ENCODE results near the gene CACHD1. TPM values are rescaled to one million over a fixed set of nuclear protein-coding genes. Genes with fewer than 3 reads are reported as not detected.

The CACHD1 gene
- total RNA-seq, 1 experiment from 2014 or later, result 8.4 TPM

GRCh38 chr1:64632936-64633335, 163.0 kb downstream of the CACHD1 start:
- Histone ChIP-seq H3K27me3 (ENCODE audit: insufficient read depth, low read length) (no peaks in the 10 kb centered on the region), H3K27ac (ENCODE audit: low read depth, low read length) (no peak overlapping the region), H3K9me2 (ENCODE audit: insufficient read depth) (no peaks in the 10 kb centered on the region), H3K9me3 (ENCODE audit: control insufficient read depth in 1 of 2, insufficient read depth in 1 of 2, low read depth in 1 of 2, low read length in 2 of 2) (no peaks in the 10 kb centered on the region), H3K9ac (ENCODE audit: low read length) (no peak overlapping the region), H3K4me2 (ENCODE audit: low read length) (no peak overlapping the region), H3K4me1 (ENCODE audit: control insufficient read depth in 1 of 2, insufficient read depth in 2 of 2, low read length in 2 of 2) (no peaks in the 10 kb centered on the region), H4K20me1 (ENCODE audit: insufficient read depth) (no peaks in the 10 kb centered on the region), H3K36me3 (ENCODE audit: control insufficient read depth in 1 of 2, insufficient read depth in 2 of 2, low read length in 2 of 2) (no peaks in the 10 kb centered on the region), H3K79me2 (ENCODE audit: insufficient read depth, low read length) (no peaks in the 10 kb centered on the region), H3K4me3 (replicated peaks in 1 of 2; ENCODE audit: low read depth in 1 of 2, low read length in 2 of 2) (no peak overlapping the region), H2AFZ (ENCODE audit: low read depth, low read length, poor library complexity, severe bottlenecking) (no peak overlapping the region)
- intact Hi-C loops (cut with micrococcal nuclease), result no loop called here
- CTCF ChIA-PET, result no interaction called here
- ATAC-seq (no peak), DNase-seq (ENCODE audit: low read depth, low spot score) (no peak)
- RAD21 ChIA-PET (ENCODE audit: low non-redundant PET in 1 of 2, low total read pairs in 2 of 2, uncharacterized antibody in 2 of 2, unreplicated experiment in 2 of 2), result no interaction called here
- BruUV-seq (replicated peaks), result no TSS peak
- POLR2A ChIA-PET, result no interaction called here
- TF ChIP-seq FOSL1 (IDR thresholded peaks at IDR 0.05; ENCODE audit: low read depth), result no peak
- TF ChIP-seq JUND (IDR thresholded peaks at IDR 0.05), result no peak
- no peak for TF ChIP-seq POLR2AphosphoS5 (IDR thresholded peaks at IDR 0.05; ENCODE audit: low read depth, low read length)
- TF ChIP-seq ZNF274 (IDR thresholded peaks at IDR 0.05; ENCODE audit: low read depth, low read length), result no peak
- TF ChIP-seq RAD21 (IDR thresholded peaks at IDR 0.05; ENCODE audit: low read depth), result no peak
- no peak for TF ChIP-seq ELF1 (IDR thresholded peaks at IDR 0.05; ENCODE audit: borderline replicate concordance, low read depth)
- TF ChIP-seq TCF7L2 (IDR thresholded peaks at IDR 0.05; ENCODE audit: borderline replicate concordance, extremely low read depth, insufficient read depth, insufficient read length), result no peak

GRCh38 chr1:64645735-64646134, 175.8 kb downstream of the CACHD1 start:
- no TSS peak for BruUV-seq (replicated peaks)
- no peaks in the 10 kb centered on the region for H3K27me3 ChIP-seq (ENCODE audit: insufficient read depth, low read length)
- H2AFZ ChIP-seq (ENCODE audit: low read depth, low read length, poor library complexity, severe bottlenecking), result no peak overlapping the region
- no peak overlapping the region for H3K27ac ChIP-seq (ENCODE audit: low read depth, low read length)
- H3K9me3 ChIP-seq (ENCODE audit: control insufficient read depth in 1 of 2, insufficient read depth in 1 of 2, low read depth in 1 of 2, low read length in 2 of 2), result no peaks in the 10 kb centered on the region
- H3K4me1 ChIP-seq (ENCODE audit: control insufficient read depth in 1 of 2, insufficient read depth in 2 of 2, low read length in 2 of 2), result no peaks in the 10 kb centered on the region
- no peak overlapping the region for H3K9ac ChIP-seq (ENCODE audit: low read length)
- ChIA-PET POLR2A (no interaction called here), RAD21 (ENCODE audit: low non-redundant PET in 1 of 2, low total read pairs in 2 of 2, uncharacterized antibody in 2 of 2, unreplicated experiment in 2 of 2) (no interaction called here), CTCF (no interaction called here)
- H3K4me3 ChIP-seq (replicated peaks in 1 of 2; ENCODE audit: low read depth in 1 of 2, low read length in 2 of 2), result no peak overlapping the region
- H3K4me2 ChIP-seq (ENCODE audit: low read length), result no peak overlapping the region
- no peaks in the 10 kb centered on the region for H3K79me2 ChIP-seq (ENCODE audit: insufficient read depth, low read length)
- no peak for DNase-seq (ENCODE audit: low read depth, low spot score)
- no peaks in the 10 kb centered on the region for H3K36me3 ChIP-seq (ENCODE audit: control insufficient read depth in 1 of 2, insufficient read depth in 2 of 2, low read length in 2 of 2)
- TF ChIP-seq CEBPB (IDR thresholded peaks at IDR 0.05; ENCODE audit: low read depth) (no peak), ELF1 (IDR thresholded peaks at IDR 0.05; ENCODE audit: borderline replicate concordance, low read depth) (no peak), MAX (IDR thresholded peaks at IDR 0.05) (no peak), YY1 (IDR thresholded peaks at IDR 0.05; ENCODE audit: extremely low read depth, insufficient replicate concordance, low read depth, low read length) (no peak), EZH2 (IDR thresholded peaks at IDR 0.05) (no peak), POLR2A (IDR thresholded peaks at IDR 0.05; ENCODE audit: borderline replicate concordance, extremely low read depth, insufficient read depth, insufficient read length) (no peak), ATF3 (IDR thresholded peaks at IDR 0.05) (no peak)
- no peaks in the 10 kb centered on the region for H3K9me2 ChIP-seq (ENCODE audit: insufficient read depth)
- no peak for ATAC-seq
- intact Hi-C loops (cut with micrococcal nuclease), result no loop called here
- H4K20me1 ChIP-seq (ENCODE audit: insufficient read depth), result no peaks in the 10 kb centered on the region

All from HCT116 (cell line).